Islet precursor cell (in vitro differentiated cells): ENCODE measurements around the gene CD28.

ENCODE experiments used
- DNase-seq: peaks from one replicate; pipeline ENCODE4 v3.0.0-alpha.2; 2018

The CD28 gene

GRCh38 chr2:203719456-203720410 lies 13.3 kb downstream of the CD28 start:
- no peak for DNase-seq

- no peak for DNase-seq
Measured at GRCh38 chr2:203720915-203721672, 14.7 kb downstream of the CD28 start.

- no peak for DNase-seq
Measured at GRCh38 chr2:203721781-203722300, 15.4 kb downstream of the CD28 start.

GRCh38 chr2:203722411-203722810 lies 16.0 kb downstream of the CD28 start:
- no peak for DNase-seq

GRCh38 chr2:203728321-203728720 lies 21.9 kb downstream of the CD28 start:
- no peak for DNase-seq

- no peak for DNase-seq
Measured at GRCh38 chr2:203730076-203730729, 23.8 kb downstream of the CD28 start.

- no peak for DNase-seq
Measured at GRCh38 chr2:203730883-203731282, 24.4 kb downstream of the CD28 start.

- DNase-seq = no peak
Measured at GRCh38 chr2:203732092-203732952, 25.9 kb downstream of the CD28 start.

- no peak for DNase-seq
Measured at GRCh38 chr2:203732953-203733510, 26.6 kb downstream of the CD28 start.

GRCh38 chr2:203733684-203734083 lies 27.2 kb downstream of the CD28 start:
- no peak for DNase-seq

- no peak for DNase-seq
Measured at GRCh38 chr2:203734276-203734983, 28.0 kb downstream of the CD28 start.

- DNase-seq = no peak
Measured at GRCh38 chr2:203737360-203737759, 30.9 kb downstream of the CD28 start.

- no peak for DNase-seq
Measured at GRCh38 chr2:203739351-203739750, 32.9 kb downstream of the CD28 start.

GRCh38 chr2:203740871-203741281 lies 34.4 kb downstream of the CD28 start:
- no peak for DNase-seq

- DNase-seq = no peak
Measured at GRCh38 chr2:203741566-203741965, 35.1 kb downstream of the CD28 start.

GRCh38 chr2:203743441-203743981 lies 37.1 kb downstream of the CD28 start:
- DNase-seq = no peak

- no peak for DNase-seq
Measured at GRCh38 chr2:203744091-203744490, 37.7 kb downstream of the CD28 start.

- no peak for DNase-seq
Measured at GRCh38 chr2:203745267-203745666, 38.8 kb downstream of the CD28 start.

GRCh38 chr2:203748331-203749126 lies 42.1 kb downstream of the CD28 start:
- DNase-seq = no peak
